ENCODE measurements around the gene RABL6. TPM values are rescaled to one million over a fixed set of nuclear protein-coding genes. Genes with fewer than 3 reads are reported as not detected.

RABL6 gene
- total RNA-seq, 1 donor from 2014 or later = 52.6 TPM

- ATAC-seq = no peak
These were observed 79.2 kb downstream of the RABL6 start for GRCh38 chr9:136886610-136887597.

- no peak for ATAC-seq
These were observed 80.7 kb downstream of the RABL6 start for GRCh38 chr9:136888454-136888853.

DNA sequence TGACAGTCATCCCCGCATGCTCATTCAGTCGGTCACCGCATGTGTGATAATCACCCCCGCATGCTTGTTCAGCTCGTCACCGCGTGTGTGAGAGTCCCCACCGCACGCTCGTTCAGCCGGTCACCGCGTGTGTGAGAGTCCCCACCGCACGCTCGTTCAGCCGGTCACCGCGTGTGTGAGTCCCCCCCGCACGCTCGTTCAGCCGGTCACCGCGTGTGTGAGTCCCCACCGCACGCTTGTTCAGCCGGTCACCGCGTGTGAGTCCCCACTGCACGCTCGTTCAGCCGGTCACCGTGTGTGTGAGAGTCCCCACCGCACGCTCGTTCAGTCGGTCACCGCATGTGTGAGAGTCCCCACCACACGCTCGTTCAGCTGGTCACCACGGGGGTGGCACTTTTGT, 82.1 kb downstream of the RABL6 start:
- no peak for ATAC-seq

- ATAC-seq = no peak
These were observed 82.9 kb downstream of the RABL6 start for GRCh38 chr9:136890661-136891060.

Other genes with a start within 250 kb of the RABL6 start
- gene EGFL7, start 145.0 kb upstream of the RABL6 start, total RNA-seq = 13.0 TPM
- gene AGPAT2, start 120.5 kb upstream of the RABL6 start, total RNA-seq = 91.7 TPM
- gene DIPK1B, start 95.4 kb upstream of the RABL6 start, total RNA-seq = 0.76 TPM
- gene LCN10, start 65.0 kb upstream of the RABL6 start, total RNA-seq = 1.3 TPM
- gene LCN6, start 59.4 kb upstream of the RABL6 start, total RNA-seq = 3.8 TPM
- gene LCN8, start 49.7 kb upstream of the RABL6 start, total RNA-seq = not detected
- not detected for gene LCN15, start 43.4 kb upstream of the RABL6 start, total RNA-seq
- 102 TPM for gene TMEM141, start 16.6 kb upstream of the RABL6 start, total RNA-seq
- gene CCDC183, start 11.6 kb upstream of the RABL6 start, total RNA-seq = not detected
- 1.1 TPM for gene AJM1, start 34.5 kb downstream of the RABL6 start, total RNA-seq
- 74.4 TPM for gene PHPT1, start 41.5 kb downstream of the RABL6 start, total RNA-seq
- gene MAMDC4, start 44.4 kb downstream of the RABL6 start, total RNA-seq = 1.3 TPM
- gene EDF1, start 58.4 kb downstream of the RABL6 start, total RNA-seq = 296 TPM
- 11.1 TPM for gene TRAF2, start 78.6 kb downstream of the RABL6 start, total RNA-seq
- gene FBXW5, start 136.8 kb downstream of the RABL6 start, total RNA-seq = 71.9 TPM
- gene C8G, start 137.3 kb downstream of the RABL6 start, total RNA-seq = not detected
- 0.80 TPM for gene LCN12, start 144.3 kb downstream of the RABL6 start, total RNA-seq
- 18.4 TPM for gene PTGDS, start 169.6 kb downstream of the RABL6 start, total RNA-seq
- gene LCNL1, start 175.0 kb downstream of the RABL6 start, total RNA-seq = 0.20 TPM
- gene PAXX, start 184.5 kb downstream of the RABL6 start, total RNA-seq = 33.1 TPM
- gene CLIC3, start 188.6 kb downstream of the RABL6 start, total RNA-seq = 154 TPM
- 2.0 TPM for gene ABCA2, start 220.3 kb downstream of the RABL6 start, total RNA-seq
- gene FUT7, start 224.1 kb downstream of the RABL6 start, total RNA-seq = 0.12 TPM
- gene NPDC1, start 238.2 kb downstream of the RABL6 start, total RNA-seq = 26.6 TPM
- gene ENTPD2, start 246.1 kb downstream of the RABL6 start, total RNA-seq = 2.9 TPM

Measured in esophagus mucosa (tissue), 1 donor.